Glutamatergic neuron (in vitro differentiated cells): Measurements from ENCODE around the gene ITPR1. TPM values are rescaled to one million over a fixed set of nuclear protein-coding genes. Genes with fewer than 3 reads are reported as not detected.

Source experiments
- DNase-seq: peaks from one replicate; pipeline ENCODE4 v3.0.0; 2022
- H3K27ac Mint-ChIP-seq: one replicate; pipeline ENCODE4 v1.8.0; 2020; ENCODE audit warnings: mild to moderate bottlenecking, mixed read lengths, inconsistent platforms; ENCODE audit not compliant: unreplicated experiment
- H3K27me3 Mint-ChIP-seq: one replicate; pipeline ENCODE4 v1.8.0; 2020; ENCODE audit warnings: mild to moderate bottlenecking, moderate library complexity, mixed read lengths, inconsistent platforms; ENCODE audit not compliant: unreplicated experiment
- H3K36me3 Mint-ChIP-seq: one replicate; pipeline ENCODE4 v1.8.0; 2020; ENCODE audit warnings: mild to moderate bottlenecking, mixed read lengths, inconsistent platforms; ENCODE audit not compliant: unreplicated experiment
- H3K4me1 Mint-ChIP-seq: one replicate; pipeline ENCODE4 v1.8.0; 2020; ENCODE audit warnings: mild to moderate bottlenecking, low read depth, mixed read lengths, inconsistent platforms; ENCODE audit not compliant: unreplicated experiment
- H3K4me3 Mint-ChIP-seq: one replicate; pipeline ENCODE4 v1.8.0; 2020; ENCODE audit warnings: mild to moderate bottlenecking, mixed read lengths, inconsistent platforms; ENCODE audit not compliant: unreplicated experiment
- H3K9me3 Mint-ChIP-seq: one replicate; pipeline ENCODE4 v1.8.0; 2020; ENCODE audit warnings: mild to moderate bottlenecking, moderate library complexity, mixed read lengths, inconsistent platforms; ENCODE audit not compliant: unreplicated experiment
- total RNA-seq: library from RNA; stranded (reverse); fragmentation: NEBNext Ultra II Directional; extraction: Animal tissue kit (Norgen Biotek cat#: 25700); gene quantifications from one replicate; pipeline ENCODE4 v1.2.1, GENCODE V29; 2021; ENCODE audit not compliant: unreplicated experiment
- TF ChIP-seq, protein P1 (sequence below): fragments of 200-600 bp; sonication (generic); IDR thresholded peaks from one replicate; pipeline ENCODE4 v1.5.0; 2021; ENCODE audit not compliant: partially characterized antibody, unreplicated experiment

The ITPR1 gene
- total RNA-seq, 1 donor from 2014 or later: 6.9 TPM

DNA sequence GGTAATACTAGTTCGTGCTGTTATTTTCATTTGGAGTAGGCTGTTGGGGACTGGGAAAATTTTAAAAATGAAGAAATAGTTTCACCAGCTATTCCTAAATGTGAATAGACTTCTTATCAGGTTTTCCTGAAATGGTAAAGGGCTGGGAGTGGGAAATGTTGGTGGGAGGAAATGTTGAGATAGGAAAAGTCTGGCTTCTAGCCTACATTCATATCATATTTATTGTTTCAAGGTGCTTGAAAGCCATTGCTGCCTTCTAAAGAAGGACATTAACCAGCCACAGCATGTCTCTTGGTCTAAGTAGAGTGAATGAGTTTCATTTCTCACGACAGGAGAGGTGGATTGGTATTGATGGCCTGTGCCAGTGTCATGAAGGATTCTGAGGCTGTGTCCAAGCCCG, 288.9 kb downstream of the ITPR1 start:
- Mint-ChIP-seq H3K4me1 (no peaks in the 10 kb centered on the region), H3K9me3 (no peaks in the 10 kb centered on the region), H3K4me3 (no peak overlapping the region), H3K36me3 (no peaks in the 10 kb centered on the region), H3K27ac (no peak overlapping the region), H3K27me3 (no peaks in the 10 kb centered on the region)
- TF ChIP-seq, protein P1, sequence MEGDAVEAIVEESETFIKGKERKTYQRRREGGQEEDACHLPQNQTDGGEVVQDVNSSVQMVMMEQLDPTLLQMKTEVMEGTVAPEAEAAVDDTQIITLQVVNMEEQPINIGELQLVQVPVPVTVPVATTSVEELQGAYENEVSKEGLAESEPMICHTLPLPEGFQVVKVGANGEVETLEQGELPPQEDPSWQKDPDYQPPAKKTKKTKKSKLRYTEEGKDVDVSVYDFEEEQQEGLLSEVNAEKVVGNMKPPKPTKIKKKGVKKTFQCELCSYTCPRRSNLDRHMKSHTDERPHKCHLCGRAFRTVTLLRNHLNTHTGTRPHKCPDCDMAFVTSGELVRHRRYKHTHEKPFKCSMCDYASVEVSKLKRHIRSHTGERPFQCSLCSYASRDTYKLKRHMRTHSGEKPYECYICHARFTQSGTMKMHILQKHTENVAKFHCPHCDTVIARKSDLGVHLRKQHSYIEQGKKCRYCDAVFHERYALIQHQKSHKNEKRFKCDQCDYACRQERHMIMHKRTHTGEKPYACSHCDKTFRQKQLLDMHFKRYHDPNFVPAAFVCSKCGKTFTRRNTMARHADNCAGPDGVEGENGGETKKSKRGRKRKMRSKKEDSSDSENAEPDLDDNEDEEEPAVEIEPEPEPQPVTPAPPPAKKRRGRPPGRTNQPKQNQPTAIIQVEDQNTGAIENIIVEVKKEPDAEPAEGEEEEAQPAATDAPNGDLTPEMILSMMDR: no peak
- no peak for DNase-seq

DNA sequence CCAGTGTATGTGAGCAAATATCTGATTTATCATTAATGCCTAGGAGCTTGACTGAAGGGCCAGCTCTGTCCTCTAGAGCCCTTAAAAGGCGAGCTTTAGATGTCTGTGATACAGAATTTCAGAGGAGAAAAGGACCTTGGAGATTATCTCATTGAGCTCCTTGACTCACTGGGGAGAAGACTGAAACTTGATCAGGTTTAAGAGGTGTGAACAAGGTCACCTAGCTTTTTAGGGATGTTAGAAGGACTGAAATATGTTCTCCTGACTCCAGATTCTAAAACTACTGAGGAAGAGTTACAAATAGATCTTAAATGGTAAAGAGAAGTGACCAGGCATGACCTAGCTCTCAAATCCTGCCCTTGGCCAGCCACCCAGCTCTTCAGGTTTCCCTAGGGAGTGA, 292.4 kb downstream of the ITPR1 start:
- Mint-ChIP-seq H3K27ac (no peak overlapping the region), H3K27me3 (no peaks in the 10 kb centered on the region), H3K4me1 (no peaks in the 10 kb centered on the region), H3K9me3 (peaks cover 3% of the 10 kb centered on the region), H3K4me3 (no peak overlapping the region), H3K36me3 (peaks cover 12% of the 10 kb centered on the region)
- TF ChIP-seq, protein P1: no peak
- no peak for DNase-seq

DNA sequence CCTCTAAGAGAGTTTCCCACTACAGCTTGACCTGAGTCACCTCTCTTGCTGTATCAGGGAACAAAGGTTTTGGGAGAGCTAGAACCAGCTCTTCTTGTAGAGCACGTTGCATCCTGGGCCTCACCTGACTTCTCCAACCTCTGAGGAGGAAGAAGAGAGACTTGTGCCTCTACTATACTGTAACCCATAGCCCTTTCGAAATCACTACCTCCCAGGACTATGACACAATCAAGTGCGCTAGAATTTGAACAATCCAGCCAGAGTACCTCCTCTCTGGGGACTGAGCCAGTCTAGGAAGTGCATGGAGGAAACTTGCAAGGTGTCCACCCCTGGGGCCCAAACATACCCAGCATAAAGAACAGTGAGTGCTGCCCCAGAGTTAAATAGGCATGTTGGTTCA, 293.3 kb downstream of the ITPR1 start:
- Mint-ChIP-seq H3K9me3 (peaks cover 6% of the 10 kb centered on the region), H3K27ac (no peak overlapping the region), H3K4me3 (no peak overlapping the region), H3K27me3 (no peaks in the 10 kb centered on the region), H3K36me3 (peaks cover 18% of the 10 kb centered on the region), H3K4me1 (no peaks in the 10 kb centered on the region)
- no peak for DNase-seq
- TF ChIP-seq, protein P1: no peak

DNA sequence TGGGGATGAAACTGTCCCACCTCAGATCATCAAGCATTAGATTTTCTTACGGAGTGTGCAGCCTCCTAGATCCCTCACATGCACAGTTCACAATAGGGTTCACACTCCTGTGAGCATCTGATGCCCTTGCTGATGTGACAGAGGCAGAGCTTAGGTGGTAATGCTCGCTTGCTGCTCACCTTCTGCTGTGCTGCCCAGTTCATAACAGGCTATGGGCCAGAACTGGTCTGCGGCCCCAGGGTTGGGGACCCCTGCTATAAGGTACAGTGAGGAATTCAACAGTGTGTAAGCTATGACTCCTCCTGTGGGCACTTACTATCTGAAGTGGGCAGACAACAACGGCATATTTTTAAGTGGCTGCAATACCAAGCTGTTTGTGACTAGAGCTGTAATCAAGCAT, 298.2 kb downstream of the ITPR1 start:
- no peak for DNase-seq
- Mint-ChIP-seq H3K27me3 (no peaks in the 10 kb centered on the region), H3K27ac (no peak overlapping the region), H3K9me3 (peaks cover 6% of the 10 kb centered on the region), H3K4me3 (no peak overlapping the region), H3K36me3 (peaks cover 18% of the 10 kb centered on the region), H3K4me1 (no peaks in the 10 kb centered on the region)
- TF ChIP-seq, protein P1: no peak

DNA sequence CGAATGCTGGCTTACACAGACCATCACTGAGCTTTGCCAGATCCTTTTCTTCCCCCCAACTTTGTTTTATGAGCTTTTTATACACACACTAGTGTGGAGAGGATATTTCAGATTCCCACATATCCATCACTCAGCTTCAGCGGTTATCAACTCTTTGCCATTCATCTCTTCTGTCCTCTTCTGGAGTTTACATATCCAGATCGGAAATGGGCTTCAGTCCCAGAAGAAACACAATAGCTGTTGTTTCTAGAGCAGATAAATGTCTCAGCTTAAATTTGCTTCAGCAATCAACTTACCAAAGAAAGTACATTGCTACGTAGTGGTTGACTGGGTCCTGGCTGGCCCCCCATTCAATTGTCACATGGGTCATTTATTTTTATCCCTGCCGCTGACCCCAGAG, 300.2 kb downstream of the ITPR1 start:
- TF ChIP-seq, protein P1: no peak
- H3K27ac Mint-ChIP-seq: no peak overlapping the region
- H3K4me3 Mint-ChIP-seq: no peak overlapping the region
- DNase-seq: no peak
- peaks cover 6% of the 10 kb centered on the region for H3K9me3 Mint-ChIP-seq
- no peaks in the 10 kb centered on the region for H3K4me1 Mint-ChIP-seq
- H3K36me3 Mint-ChIP-seq: peaks cover 13% of the 10 kb centered on the region
- H3K27me3 Mint-ChIP-seq: no peaks in the 10 kb centered on the region
